GM23248 (cell line): ENCODE results near the gene DPYSL5.

Source experiments
- EZH2 ChIP-seq: fragments of 200-600 bp; sonication (generic); IDR thresholded peaks from 2 replicates; pipeline ENCODE4 v1.6.1; 2018; ENCODE audit warnings: antibody characterized with exemption, mild to moderate bottlenecking; ENCODE audit not compliant: insufficient read depth, poor library complexity, severe bottlenecking
- EZH2phosphoT487 ChIP-seq: fragments of 200-600 bp; sonication (generic); IDR thresholded peaks from 2 replicates; pipeline ENCODE4 v1.6.1; 2018; ENCODE audit warnings: antibody characterized with exemption, moderate library complexity, mild to moderate bottlenecking, low read depth; ENCODE audit not compliant: insufficient read depth

- TF ChIP-seq EZH2phosphoT487 (peak; percentile 84), EZH2 (peak; percentile 82)
Observed at GRCh38 chr2:26848336-26849055, 564 bp downstream of the DPYSL5 start.
